Measurements from ENCODE around the gene ZMIZ1.

DNA sequence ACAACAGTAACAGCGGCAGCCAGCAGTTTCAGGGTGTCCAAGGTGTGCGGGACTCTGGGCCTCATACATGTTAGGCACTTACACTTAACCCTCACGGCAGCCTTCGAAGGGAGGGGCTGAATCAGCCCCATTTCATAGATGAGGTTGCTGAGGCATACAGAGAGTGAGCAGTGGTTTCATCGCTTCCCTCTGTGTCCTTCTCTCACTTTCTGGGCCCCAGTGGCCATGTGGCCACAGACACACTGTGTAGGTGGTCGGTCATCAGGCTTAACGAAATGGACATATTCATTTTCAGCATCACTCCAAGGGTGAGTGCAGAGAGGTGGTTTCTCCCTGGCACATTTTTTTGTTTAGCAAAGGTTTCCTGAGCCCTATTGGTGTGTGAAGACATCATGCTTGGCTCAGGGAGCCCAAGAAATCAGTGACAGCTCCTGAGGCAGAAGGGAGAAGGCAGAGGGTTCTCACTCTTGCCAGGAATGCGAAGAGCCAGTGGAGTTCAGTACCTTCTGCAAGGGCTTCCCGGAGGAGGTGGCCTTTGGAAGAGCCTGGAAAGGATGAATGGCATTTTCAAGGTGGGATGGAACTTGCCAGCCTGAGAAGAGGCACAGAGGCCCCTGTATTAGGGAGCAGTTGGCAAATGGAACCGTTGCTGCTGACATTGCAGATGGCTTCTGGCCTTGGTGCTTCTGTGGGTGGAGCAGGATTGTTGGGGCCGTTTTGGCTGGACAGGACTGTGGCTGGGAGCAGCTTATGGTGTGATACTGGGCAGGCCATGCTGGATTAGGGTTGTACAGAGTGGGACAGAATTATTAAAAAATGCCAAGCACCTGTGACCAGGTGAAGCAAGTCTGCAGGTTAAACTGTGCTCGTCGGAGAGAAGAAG, 216.8 kb downstream of the ZMIZ1 start:
- TF ChIP-seq, protein P1, sequence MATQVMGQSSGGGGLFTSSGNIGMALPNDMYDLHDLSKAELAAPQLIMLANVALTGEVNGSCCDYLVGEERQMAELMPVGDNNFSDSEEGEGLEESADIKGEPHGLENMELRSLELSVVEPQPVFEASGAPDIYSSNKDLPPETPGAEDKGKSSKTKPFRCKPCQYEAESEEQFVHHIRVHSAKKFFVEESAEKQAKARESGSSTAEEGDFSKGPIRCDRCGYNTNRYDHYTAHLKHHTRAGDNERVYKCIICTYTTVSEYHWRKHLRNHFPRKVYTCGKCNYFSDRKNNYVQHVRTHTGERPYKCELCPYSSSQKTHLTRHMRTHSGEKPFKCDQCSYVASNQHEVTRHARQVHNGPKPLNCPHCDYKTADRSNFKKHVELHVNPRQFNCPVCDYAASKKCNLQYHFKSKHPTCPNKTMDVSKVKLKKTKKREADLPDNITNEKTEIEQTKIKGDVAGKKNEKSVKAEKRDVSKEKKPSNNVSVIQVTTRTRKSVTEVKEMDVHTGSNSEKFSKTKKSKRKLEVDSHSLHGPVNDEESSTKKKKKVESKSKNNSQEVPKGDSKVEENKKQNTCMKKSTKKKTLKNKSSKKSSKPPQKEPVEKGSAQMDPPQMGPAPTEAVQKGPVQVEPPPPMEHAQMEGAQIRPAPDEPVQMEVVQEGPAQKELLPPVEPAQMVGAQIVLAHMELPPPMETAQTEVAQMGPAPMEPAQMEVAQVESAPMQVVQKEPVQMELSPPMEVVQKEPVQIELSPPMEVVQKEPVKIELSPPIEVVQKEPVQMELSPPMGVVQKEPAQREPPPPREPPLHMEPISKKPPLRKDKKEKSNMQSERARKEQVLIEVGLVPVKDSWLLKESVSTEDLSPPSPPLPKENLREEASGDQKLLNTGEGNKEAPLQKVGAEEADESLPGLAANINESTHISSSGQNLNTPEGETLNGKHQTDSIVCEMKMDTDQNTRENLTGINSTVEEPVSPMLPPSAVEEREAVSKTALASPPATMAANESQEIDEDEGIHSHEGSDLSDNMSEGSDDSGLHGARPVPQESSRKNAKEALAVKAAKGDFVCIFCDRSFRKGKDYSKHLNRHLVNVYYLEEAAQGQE (IDR thresholded peaks at IDR 0.05; ENCODE audit: insufficient read depth in 1 of 2, low read depth in 2 of 2, low read length in 2 of 2), result no peak
- no peak for TF ChIP-seq POLR2AphosphoS5 (IDR thresholded peaks at IDR 0.05; ENCODE audit: low read depth, low read length)
